Measurements from ENCODE around the gene HSPB7.
A peak's percentile ranks its signal among the peaks of the same experiment; 100 is the strongest.
"Not testable (repeated sequence)": the region's sequence is repeated elsewhere in the genome, so short reads cannot be mapped to it uniquely, and the experiment has no call there.

The HSPB7 gene

DNA sequence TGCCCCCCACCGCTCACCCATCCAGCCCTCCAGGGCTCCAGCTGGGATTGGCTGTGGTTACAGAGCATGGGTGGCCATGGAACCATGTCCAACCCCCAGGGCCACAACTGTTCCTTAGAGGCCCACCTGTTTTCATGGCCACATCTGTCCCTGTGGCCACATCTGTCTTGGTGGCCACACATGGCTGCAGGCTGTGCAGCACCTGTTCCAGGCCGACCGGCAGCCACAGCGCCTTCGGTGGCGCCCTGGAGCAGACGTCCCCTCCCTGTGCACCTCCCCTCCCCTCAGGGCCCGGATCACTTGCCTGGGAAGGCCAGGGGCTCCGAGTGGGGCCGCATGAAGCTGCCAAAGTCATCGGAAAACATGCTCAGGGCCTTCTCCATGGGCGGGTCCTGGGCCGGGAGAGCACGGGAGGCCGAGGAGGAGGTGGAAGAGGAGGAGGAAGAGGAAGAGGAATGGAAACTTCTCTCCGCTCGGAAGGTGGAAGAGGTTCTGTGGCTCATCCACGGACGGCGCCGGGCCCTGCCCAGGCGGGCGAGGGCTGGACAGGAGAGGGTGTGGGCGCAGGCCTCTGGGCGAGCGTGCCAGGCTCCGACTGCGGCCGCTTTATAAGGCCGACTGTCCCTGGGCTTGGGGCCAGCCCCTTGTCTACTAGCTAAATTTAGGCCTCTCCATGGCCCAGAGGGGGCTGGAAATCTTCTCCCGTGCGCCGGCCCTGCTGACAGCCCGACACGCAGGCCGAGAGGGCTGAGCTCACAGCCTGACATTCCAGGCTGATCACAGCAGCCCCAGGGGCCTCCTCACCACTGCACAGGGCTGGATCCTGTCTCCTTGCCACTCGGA, at the start of gene HSPB7:
Gene HSPB7, minus strand, starts transcription at position 583 of the 843 bp plus-strand sequence. Its CDS starts 80 bp downstream, at position 503.
- peak; percentile 92 for DNase-seq

DNA sequence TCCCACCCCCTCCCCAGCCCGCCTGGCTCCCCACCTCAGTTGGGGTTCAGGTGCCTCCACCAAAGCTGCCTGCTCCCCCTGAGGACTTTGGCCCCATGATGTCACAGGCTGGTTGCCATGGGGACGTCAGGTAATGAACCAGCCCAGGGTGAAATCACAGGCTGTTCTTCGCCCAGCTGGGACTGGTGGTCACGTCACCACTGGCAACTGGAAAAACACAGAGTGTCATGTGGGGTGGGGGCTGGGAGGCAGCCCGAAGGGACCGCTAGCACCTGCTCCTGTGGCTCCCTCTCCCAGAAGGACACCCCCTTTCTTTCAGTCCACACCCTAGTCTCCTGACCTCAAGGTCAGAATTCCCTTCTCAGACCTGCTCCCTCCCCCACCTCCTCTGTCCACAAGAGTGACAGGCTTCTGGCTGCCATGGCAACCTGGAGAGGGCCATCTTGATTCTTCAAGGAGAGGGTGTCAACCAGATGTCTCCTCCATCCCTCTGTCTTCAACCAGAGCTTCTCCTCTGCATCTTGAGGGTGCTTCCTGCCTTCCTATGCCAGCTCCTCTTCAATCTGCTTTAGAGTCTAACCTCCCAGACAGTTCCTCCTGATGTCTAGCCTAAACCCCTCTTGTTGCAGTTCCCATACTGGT, 49.4 kb upstream of the HSPB7 start:
- no peak for DNase-seq

DNA sequence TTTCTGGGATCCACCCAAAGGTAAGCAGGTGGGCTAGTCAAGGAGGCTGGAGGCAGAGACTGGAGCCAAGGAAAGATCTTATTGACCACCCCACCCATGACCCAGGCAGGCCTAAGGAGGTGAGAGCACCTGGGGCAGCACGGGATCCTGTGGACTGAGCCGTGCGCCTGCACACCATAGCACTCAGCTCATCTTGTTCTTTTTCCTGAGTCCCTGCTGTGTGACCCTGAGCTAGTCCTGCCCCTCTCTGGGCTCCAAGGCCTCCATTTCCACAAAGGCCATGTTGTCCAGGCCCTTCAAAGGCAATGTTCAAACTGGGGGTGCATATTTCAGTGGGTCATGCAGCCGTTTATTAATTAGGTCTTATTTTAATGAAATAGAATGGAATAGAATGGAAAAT, 48.4 kb upstream of the HSPB7 start:
- DNase-seq = no peak

DNA sequence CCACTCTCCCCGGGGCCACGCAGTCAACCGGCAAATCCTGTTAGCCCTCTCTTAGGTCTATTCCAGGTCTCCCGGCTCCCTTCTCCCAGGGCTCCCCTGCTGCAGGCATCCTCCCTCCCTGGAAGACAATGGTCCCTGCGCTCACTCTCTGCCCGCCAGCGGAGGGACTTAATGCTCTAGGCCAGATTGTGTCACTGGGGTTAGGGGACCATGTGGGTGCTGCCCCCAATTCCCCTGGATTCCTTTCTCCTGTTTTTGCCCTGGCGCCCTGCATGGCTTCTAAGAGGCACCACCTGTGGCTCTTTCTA, 47.4 kb upstream of the HSPB7 start:
- no peak for DNase-seq

DNA sequence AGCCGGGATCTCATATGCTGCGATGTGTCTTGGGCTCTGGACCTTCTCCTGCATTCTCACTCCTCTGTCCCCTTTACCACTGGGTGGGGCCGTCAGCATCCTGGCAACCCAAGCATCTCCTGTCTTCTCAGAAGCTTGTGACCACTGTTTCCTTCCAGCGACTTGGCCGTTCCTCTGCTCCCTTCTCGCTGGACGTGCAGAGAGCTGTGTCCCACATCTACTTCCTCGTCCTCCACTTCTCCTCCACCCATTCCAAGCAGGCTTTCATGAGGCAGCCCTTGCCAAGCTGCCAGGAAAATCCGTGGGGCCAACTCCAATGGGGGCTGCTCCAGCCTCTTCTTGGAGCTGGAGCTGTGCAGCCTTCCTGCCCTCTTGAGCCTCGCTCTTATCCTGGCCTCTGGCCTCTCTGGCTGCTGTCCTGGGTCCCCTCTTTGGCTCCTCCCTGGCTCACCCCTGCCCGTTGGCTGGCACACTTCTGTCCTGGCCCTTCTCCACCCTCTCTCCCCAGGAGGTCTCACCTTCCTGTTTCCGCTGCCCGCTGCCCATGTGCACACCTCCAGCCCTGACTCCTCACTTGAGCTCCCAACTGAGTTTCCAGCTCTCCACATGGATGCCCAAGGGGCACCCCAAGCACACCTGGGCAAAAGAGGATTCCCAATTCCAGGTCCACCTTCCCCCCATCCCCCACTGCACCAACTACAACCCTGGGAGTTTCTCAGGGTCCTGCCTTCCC, 46.9 kb upstream of the HSPB7 start:
- DNase-seq = no peak

DNA sequence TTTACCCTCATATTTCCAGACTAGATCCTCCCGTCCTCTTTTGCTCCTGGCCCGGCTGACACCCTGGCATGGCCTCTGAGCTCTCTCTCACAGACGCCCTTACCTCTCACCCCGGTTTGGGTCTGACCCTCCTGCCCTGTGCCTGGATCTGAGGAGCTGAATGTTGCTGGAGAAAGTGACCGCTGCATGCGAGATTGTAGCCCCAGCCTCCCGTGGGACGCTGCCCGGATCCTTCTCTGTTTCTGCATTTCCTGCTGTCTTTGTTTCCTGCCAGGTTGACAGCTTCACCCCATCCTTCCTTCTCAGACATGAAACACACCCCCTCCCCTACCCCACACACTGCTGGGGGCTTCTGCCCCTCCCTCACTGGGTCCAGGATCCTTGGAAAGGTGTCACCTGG, 46.1 kb upstream of the HSPB7 start:
- no peak for DNase-seq

DNA sequence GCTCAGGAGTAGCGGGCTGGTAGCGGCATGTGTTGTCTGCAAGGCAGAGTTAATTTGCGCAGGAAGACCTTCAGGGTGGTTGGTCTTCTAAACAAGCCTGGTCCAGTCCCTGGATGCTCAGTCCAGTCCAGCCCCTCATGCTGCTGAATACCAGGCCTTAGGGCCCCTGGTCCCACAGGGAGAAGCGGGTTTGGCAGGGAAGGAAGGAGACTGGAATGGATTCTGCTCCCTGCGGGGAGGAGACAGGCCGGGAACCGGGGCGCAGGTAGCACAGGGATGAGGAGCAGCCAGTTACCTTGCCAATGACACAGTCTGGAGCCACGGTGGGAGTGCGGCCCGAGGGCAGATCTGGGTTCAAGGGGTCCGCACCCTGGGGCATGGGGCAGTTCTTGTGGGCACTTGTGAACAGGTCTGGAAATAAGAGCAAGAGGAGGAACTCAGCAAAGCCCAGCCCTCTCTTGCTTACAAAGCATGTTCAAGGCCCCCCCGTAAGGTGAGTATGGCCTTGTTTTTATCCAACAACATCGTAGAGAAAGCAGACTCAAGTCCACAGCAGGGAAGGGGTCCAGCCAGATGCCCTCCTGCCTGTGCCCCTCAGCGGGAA, 45.5 kb upstream of the HSPB7 start:
- no peak for DNase-seq

DNA sequence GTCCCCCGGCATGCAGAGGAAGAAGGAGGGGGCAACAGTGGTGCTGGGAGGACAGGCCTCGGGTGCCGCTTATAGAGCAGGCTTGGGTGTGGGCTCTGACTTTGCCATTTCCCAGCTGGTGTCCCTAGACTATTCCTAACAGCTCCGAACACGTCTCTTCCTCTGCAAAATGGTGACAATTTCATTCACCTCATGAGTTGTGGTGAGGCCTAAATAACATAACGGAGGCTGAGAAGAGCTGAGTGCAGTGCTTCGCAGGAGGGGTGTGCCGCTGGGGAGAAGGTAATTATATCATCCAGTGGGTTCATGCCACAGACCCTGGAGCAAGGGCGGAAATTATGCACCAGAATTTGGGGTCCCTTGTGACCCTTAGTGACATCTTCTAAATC, 44.8 kb upstream of the HSPB7 start:
- DNase-seq = not testable (repeated sequence)

DNA sequence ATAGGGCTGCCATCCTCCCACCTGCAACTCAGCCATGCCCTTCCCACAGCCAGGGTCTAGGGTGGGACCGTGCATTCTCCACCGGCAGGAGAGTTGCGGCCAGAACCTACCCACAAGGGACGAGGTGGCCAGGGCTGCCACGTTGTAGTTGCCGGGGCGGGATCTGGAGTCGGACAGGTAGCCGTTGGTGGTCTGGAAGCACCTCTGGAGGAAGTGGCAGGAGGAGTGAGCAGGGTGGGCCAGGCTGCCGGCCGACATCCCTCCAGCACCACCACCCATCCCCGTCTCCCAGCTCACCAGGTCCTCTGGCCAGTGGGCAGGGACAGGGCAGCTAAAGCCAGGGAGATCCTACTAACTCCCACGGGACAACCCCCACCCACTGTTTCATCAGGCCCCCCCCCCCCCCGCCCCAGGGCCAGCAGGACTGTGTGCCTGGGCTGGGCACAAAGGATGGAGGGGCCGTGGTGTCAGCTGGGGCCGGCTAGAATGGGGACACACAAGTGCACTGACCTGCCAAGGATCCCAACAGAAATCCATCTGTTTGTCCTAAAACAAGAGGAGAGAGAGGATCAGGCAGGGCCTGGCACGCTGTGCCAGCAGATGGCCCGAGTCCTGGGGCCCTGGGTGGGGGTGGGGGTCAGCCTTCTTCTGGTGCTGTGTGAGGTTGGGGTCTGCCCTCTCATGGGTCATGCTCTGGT, 44.3 kb upstream of the HSPB7 start:
- not testable (repeated sequence) for DNase-seq

DNA sequence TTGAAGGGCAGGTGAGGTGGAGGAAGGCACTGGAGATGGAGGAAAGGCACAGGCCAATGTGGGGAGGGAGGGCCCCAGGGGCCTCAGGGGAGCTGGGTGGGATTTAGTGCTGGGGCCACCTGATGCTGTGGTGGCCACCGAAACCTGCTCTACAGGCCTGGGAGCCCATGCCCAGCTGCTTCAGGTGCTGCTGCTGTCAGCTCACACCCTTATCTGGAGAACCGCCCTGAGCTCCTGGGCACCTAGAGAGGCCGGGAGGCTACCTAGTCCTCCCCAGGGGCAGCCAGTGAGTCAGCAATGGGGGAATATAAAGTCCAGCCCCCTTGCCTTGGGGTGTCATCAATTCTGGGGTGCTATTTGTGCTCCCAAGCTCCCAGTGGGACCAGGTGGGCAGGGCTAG, 43.4 kb upstream of the HSPB7 start:
- DNase-seq = no peak

DNA sequence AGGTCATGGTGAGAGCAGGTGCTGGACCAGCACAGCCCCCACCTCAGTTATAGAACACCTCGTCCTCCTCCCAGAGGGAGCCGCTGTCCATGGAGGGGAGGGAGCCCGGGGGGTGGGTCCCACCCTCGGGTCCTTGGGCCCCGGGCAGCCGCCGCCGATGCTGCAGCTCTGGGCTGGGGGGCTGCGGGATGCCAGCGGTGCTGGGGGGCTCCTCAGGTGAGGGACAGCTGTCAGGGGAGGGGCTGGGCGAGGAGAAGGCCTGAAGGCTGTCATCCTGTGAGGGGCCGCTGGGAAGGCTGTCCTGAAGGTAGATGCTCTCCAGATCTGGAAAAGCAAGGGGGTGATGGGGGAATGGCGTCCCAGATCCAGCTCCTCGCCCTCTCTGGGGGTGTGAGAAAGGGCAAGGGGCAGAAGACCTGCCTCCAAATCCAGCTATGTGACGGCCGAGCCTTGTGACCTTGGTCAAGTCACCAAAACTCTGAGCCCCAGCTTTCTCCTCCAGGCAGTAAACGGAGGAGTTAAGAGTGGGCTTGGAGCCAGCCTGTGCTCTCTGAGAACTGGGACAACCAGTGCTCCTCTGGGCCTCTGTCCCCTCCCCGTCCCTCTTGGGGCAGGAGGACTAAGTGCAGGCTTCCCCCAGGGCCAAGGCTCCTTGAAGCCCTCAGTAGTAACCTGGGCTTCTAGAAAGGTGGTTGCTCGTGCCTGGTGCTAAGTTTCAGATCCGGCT, 40.7 kb upstream of the HSPB7 start:
- DNase-seq = not testable (repeated sequence)

DNA sequence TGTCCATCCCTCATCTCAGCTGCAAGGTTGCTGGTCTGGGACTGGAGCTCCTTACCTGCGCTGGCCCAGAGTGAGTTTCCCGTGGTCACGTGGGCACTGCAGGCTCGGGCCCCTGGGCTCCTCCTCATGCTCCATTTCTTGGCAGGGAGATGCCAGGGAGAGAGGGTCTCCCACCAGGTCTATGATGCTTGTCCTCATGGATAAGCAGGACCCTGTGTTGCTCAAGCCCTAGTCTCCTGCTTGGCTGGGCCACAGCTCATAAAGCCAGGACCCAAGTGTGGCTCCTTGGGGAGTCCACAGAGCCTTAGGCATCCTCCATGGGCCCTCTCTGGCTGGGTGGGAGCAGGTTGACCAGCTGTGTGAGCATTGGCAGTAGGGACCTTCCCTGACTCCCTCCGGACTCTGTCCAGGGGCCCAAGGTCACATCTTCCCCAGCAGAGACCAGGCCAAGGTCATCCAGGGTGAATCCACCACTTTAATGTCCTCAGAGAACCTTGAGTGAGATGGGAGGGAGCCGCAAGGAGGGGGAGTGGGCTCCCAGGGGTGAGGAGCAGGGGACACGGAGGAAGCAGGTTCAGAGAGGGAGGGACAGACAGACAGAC, 39.6 kb upstream of the HSPB7 start:
- DNase-seq = not testable (repeated sequence)

DNA sequence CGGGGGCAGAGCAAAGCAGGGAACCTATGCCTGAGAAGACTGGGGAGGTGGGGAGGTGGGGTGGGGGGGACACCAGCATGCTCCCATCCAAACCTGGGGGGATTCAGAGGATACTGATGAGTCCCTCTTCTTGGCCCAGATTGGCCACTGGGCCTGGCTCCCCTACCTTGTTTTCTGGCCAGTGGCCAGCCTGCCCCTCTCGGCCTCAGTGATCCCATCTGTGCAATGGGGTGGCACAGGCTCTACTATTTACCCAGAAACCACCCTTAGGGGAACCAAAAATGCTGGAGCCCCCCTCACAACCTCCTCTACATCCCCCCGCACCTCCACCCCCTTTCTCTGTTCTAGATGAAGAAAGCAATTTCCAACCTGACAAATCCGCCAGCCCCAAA, 38.7 kb upstream of the HSPB7 start:
- not testable (repeated sequence) for DNase-seq

DNA sequence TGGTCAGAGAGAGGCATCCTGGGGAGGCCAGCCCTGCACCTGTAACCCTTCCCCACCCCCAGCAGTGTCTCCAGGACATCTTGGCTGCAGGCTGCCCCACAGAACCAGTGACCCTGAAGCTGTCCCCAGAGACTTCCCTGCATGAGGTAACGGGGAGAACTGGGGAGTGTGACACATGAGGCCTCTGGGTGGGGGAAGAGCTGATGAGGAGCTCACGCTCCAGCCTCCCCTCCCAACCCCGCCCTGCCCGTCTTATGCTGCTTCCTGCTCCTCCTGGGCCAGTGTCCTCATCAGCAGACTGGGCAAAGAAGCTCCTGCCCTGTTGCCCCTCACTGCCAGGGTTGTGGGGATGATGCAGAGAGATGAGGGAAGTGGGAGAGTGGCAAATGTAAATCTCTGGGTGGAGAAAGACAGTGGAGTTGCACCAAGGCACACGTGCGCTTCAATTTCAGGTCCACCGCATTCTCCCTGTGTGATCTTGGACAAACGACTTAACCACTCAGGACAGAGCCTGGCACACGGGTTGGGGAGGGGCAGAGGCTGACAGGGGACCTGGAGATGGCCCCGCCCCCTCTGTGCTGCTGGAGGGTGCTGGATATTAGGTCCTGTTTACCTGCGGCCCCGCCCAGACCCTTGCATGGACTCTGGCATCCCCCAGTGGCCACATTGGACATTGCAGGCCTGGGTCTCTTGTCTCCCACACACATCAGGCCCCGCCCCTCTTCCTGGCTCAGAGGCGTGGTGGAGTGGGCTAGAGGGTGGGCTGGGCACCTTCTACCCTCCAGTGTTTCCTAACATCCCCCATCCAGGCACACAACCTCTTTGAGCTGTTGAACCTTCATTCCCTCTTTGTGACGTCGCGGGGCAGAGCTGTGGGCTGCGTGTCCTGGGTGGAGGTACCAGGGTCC, 38.0 kb upstream of the HSPB7 start:
- DNase-seq = peak; percentile 87

DNA sequence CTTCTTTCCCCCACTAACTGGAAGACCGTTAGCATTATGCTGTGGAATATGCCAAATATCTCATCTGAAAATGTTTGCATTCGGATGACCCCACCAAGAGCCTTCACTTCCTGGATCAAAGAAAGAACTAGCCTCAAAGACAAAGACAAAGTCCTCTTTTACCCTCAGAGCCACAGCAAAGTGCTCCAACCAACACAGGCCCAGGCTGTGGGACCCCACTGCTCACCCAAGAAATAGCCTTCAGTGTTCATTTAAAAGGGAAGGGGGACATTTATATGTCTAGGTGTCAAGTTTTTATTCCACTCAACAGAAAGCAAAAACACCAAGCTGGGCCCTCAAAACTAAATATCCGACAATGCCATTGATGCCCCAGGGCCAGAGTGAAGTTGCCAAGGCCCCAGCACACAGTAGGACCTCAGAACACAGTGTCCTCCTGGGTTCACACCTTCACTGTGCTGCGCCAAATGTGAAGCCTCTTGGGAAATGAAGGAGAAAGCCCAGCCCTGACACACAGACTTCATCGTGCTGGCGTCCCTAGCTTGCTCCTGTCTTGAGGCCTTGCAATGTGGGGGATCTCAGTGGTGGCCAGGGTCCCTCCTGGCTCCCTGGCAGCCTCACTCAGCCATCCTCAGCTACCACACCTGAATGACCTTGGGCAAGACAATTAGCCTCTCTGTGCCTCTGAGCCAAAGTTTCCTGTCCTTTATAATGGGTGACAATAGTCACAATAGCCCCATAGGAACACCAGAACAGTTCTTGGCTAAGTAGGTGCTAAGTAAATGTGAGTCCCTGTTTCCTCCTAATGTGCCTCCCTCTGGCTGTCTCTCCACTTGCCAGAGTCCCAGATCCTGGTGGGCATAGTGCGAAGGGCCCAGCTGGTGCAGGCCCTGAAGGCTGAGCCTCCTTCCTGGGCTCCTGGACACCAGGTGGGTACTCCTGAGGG, 37.0 kb upstream of the HSPB7 start:
- DNase-seq = no peak

DNA sequence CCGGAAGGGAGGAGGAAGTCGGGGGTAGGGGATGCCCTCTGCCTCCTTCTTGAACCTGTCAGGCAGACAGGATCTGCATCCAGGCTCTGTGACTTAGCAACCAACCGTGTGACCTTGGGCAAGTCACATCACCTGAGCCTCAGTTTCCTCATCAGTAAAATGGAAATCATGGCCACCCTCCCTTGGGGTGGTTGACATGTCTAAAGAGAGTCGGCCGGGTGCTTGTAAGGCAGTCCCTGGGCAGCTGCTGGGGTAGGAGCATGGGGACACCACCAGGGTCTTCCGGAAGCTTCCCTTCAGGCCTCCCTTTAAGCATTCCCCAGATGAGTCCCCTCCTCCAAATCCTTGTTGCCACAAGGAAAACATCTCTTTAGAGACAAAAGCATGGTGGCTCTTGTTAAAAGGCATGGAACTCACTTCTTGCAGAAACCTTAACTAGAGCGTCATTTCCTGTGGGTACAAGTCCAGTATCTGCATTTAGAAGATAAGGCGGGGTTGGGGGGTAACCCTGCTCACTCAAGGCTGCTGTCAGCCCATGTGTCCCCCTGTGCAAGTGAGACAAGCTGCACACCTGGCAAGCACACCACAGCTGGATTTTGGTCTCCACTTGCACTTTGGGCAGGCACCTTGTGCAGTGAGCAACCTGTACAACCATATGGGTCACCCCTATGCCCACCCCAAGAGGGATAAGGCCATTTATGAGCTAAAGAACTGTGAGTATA, 36.1 kb upstream of the HSPB7 start:
- DNase-seq = no peak

DNA sequence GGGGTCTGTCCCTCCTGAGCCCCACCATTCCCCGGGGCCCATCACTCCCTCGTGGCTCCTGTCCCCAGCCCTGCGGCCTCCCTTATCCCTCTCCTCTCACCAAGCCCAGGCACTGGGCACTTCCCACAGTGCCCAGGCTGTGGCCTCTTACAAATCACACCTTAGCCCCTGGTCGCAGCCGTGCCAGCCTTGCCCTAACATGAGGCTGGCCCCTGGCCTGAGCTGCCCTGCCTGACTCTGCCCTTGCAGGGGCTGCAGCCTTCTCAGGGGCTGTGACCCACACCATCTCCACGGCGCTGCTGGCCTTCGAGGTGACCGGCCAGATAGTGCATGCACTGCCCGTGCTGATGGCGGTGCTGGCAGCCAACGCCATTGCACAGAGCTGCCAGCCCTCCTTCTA, 34.1 kb upstream of the HSPB7 start:
- not testable (repeated sequence) for DNase-seq

DNA sequence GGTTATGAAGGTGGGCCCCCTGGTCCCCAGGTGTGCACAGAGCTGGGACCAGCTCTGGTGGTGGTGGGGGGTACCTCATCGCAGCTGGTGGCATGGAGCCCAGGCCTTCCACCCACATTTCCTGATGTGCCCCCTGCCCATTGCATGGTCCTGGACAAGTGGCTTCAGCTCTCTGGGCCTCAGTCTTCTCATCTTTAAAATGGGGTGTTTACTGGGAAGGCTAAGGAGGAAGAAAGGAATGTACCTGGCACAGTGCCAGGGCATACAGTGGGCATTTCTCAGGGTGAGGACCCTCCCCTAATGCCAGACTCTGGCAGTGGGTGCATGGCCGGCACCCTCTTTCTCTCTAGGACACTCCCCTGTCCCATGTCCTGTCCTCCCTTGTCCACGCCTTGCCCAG, 33.2 kb upstream of the HSPB7 start:
- no peak for DNase-seq

DNA sequence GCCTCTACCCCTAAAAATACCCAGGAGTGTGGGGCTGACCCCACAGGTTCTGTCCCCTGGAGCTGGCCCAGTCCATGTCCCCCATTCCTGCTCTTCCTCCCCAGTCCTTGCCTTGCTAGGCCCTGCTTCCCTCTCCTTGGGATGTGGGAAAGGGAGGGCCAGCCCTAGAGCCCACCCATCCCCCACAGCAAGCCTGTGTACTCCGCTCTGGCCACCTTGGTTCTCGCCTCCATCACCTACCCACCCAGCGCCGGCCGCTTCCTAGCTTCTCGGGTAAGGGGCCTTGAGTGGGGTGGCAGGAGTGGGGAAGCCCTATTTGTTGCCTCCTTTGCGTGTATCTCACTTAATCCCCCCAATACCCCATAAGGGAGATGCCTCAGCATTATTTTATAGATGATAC, 32.5 kb upstream of the HSPB7 start:
- no peak for DNase-seq
